22Rv1 (cell line): Measurements from ENCODE around the gene METAP1D.

Experiments used
- ZFX ChIP-seq: fragments of 450-650 bp; IDR thresholded peaks from 2 replicates; pipeline ENCODE4 v1.6.1; 2017; ENCODE audit warnings: antibody characterized with exemption, borderline replicate concordance
- TF ChIP-seq, protein P1 (sequence below): fragments of 450-650 bp; IDR thresholded peaks from 2 replicates; pipeline ENCODE4 v1.5.1; 2017; ENCODE audit warnings: mild to moderate bottlenecking

DNA sequence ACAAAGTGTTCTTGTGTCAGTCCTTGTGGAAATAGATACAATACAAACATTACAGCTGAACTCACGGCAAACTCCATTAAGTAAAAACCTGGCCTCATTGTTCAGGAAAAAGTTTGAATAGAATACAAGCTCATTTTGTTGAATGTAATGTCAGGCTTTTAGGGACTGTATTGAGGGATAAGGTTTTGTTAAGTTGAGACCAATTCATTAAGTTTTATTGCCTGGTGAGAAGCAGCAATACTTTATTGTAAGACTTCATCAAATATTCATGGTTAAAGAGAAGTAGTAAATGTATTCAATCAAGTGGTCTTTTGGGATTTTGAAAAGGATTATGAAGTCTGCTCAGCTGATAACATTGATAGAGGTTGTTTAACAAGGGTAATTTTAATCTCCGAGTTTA lies 35.4 kb upstream of the METAP1D start:
- TF ChIP-seq, protein P1, sequence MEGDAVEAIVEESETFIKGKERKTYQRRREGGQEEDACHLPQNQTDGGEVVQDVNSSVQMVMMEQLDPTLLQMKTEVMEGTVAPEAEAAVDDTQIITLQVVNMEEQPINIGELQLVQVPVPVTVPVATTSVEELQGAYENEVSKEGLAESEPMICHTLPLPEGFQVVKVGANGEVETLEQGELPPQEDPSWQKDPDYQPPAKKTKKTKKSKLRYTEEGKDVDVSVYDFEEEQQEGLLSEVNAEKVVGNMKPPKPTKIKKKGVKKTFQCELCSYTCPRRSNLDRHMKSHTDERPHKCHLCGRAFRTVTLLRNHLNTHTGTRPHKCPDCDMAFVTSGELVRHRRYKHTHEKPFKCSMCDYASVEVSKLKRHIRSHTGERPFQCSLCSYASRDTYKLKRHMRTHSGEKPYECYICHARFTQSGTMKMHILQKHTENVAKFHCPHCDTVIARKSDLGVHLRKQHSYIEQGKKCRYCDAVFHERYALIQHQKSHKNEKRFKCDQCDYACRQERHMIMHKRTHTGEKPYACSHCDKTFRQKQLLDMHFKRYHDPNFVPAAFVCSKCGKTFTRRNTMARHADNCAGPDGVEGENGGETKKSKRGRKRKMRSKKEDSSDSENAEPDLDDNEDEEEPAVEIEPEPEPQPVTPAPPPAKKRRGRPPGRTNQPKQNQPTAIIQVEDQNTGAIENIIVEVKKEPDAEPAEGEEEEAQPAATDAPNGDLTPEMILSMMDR = no peak
- no peak for TF ChIP-seq ZFX
